Right cardiac atrium (tissue), 5 donors: Measurements from ENCODE around the gene ADD1. TPM values are rescaled to one million over a fixed set of nuclear protein-coding genes. Genes with fewer than 3 reads are reported as not detected.

Experiments
- ATAC-seq, 2 donors: fragments of 200-7000 bp; cut with Tn5 transposase; one replicate each; pipeline versions ENCODE4 v1.8.0 to v1.9.1; 2020; ENCODE audit warnings: moderate library complexity in 2 of 2, mild to moderate bottlenecking in 1 of 2
- DNase-seq, 3 donors: peaks; one replicate each; pipeline ENCODE4 v3.0.0-alpha.2; 2020
- H3K27ac ChIP-seq: one replicate; pipeline ENCODE4 v1.5.1; 2013; ENCODE audit warnings: mild to moderate bottlenecking, low read length, control low read depth, moderate library complexity
- H3K27me3 ChIP-seq: one replicate; pipeline ENCODE4 v1.6.1; 2013; ENCODE audit not compliant: control insufficient read depth, insufficient read depth
- H3K4me1 ChIP-seq: one replicate; pipeline ENCODE4 v1.6.1; 2013; ENCODE audit warnings: low read length; ENCODE audit not compliant: control insufficient read depth, insufficient read depth
- H3K4me3 ChIP-seq: one replicate; pipeline ENCODE4 v1.5.1; 2013; ENCODE audit warnings: low read length, control low read depth
- H3K9me3 ChIP-seq: one replicate; pipeline ENCODE4 v1.6.1; 2013; ENCODE audit warnings: low read length; ENCODE audit not compliant: control insufficient read depth
- WGBS: extraction: QIAGEN DNeasy Blood & Tissue Kit; methylation state at CpG from one replicate; pipeline ENCODE4 v1.1.7; 2013; 5-methylcytosine and 5-hydroxymethylcytosine counted together
- intact Hi-C, 4 donors: fragments of 100-400 bp; cut with DNase I; formaldehyde crosslinking; loops; one replicate each; pipeline versions ENCODE4 v1.11.0 to v1.14.0; 2022 to 2023
- polyA plus RNA-seq: library from polyadenylated mRNA; stranded (reverse); fragments of 200-250 nt; gene quantifications from one replicate; pipeline ENCODE4 v1.2.3, GENCODE V29; 2013
- total RNA-seq, 4 donors: library from RNA; stranded (reverse); fragmentation: NEBNext Ultra II Directional; extraction: Animal tissue kit (Norgen Biotek cat#: 25700); gene quantifications; one replicate each; pipeline ENCODE4 v1.2.1, GENCODE V29; 2021
- donor health status: healthy with polysubstance abuse.
- donor health status: DM: no; HTN: yes; CAD: no.
- donor health status: DM: no; HTN: no; CAD: no.
- donor health status: DM: no; HTN: yes; CAD: no; lungs with severe emphysema.
- donor health status: DM: yes; HTN: yes; CAD: no.

Gene ADD1
- total and polyA plus RNA-seq, 5 donors: 207 to 256 (median 218) TPM

GRCh38 chr4:2964706-2965258, 121.1 kb downstream of the ADD1 start:
- ATAC-seq: no peak
- WGBS: 59% methylated on average over 5 of the region's 5 CpGs
- intact Hi-C loops: no loop called here

GRCh38 chr4:2965262-2965661, 121.6 kb downstream of the ADD1 start:
- no peaks in the 10 kb centered on the region for H3K9me3 ChIP-seq
- H3K27me3 ChIP-seq: no peaks in the 10 kb centered on the region
- ATAC-seq (no peak), DNase-seq (no peak)
- intact Hi-C loops: no loop called here
- no peaks in the 10 kb centered on the region for H3K4me1 ChIP-seq
- 88% methylated on average over 16 of the region's 16 CpGs for WGBS
- H3K4me3 ChIP-seq: no peak overlapping the region
- H3K27ac ChIP-seq: no peak overlapping the region

More at GRCh38 chr4:2964706-2965258, 121.1 kb downstream of the ADD1 start:
- H3K27me3 ChIP-seq: no peaks in the 10 kb centered on the region
- no peak for DNase-seq
- peak overlapping the region; percentile 83 for H3K4me3 ChIP-seq
- H3K9me3 ChIP-seq: no peaks in the 10 kb centered on the region
- no peak overlapping the region for H3K27ac ChIP-seq
- H3K4me1 ChIP-seq: no peaks in the 10 kb centered on the region

- Histone ChIP-seq H3K4me3 (no peak overlapping the region), H3K9me3 (no peaks in the 10 kb centered on the region), H3K27ac (no peak overlapping the region), H3K27me3 (no peaks in the 10 kb centered on the region), H3K4me1 (no peaks in the 10 kb centered on the region)
- 74% methylated on average over 3 of the region's 3 CpGs for WGBS
- intact Hi-C loops: no loop called here
- DNase-seq: no peak
- ATAC-seq: no peak
Measured at GRCh38 chr4:2968381-2968780, 124.7 kb downstream of the ADD1 start.

GRCh38 chr4:2971275-2971674, 127.6 kb downstream of the ADD1 start:
- no peaks in the 10 kb centered on the region for H3K27me3 ChIP-seq
- DNase-seq (no peak), ATAC-seq (no peak)
- no peaks in the 10 kb centered on the region for H3K4me1 ChIP-seq
- WGBS: 86% methylated on average over 3 of the region's 3 CpGs
- intact Hi-C loops: no loop called here
- no peak overlapping the region for H3K27ac ChIP-seq
- H3K4me3 ChIP-seq: no peak overlapping the region
- H3K9me3 ChIP-seq: no peaks in the 10 kb centered on the region

GRCh38 chr4:2977211-2978088, 133.8 kb downstream of the ADD1 start:
- H3K9me3 ChIP-seq: no peaks in the 10 kb centered on the region
- no peak overlapping the region for H3K27ac ChIP-seq
- H3K4me1 ChIP-seq: no peaks in the 10 kb centered on the region
- intact Hi-C loops: no loop called here
- DNase-seq: no peak
- H3K4me3 ChIP-seq: no peak overlapping the region
- ATAC-seq: peak in 1 of 2 donors; percentile 39
- no peaks in the 10 kb centered on the region for H3K27me3 ChIP-seq
- 78% methylated on average over 14 of the region's 14 CpGs for WGBS

Other genes with a start within 250 kb of the ADD1 start
- 10 to 100 TPM; 20.2 to 28.0 (median 24.6) TPM for gene TNIP2, start 87.5 kb upstream of the ADD1 start, total RNA-seq
- 24.9 TPM for gene TNIP2, start 87.5 kb upstream of the ADD1 start, polyA plus RNA-seq
- 10 to 100 TPM; 20.5 to 28.8 (median 26.3) TPM for gene SH3BP2, start 50.8 kb upstream of the ADD1 start, total RNA-seq
- 21.7 TPM for gene SH3BP2, start 50.8 kb upstream of the ADD1 start, polyA plus RNA-seq
- gene NOP14, start 119.6 kb downstream of the ADD1 start, total RNA-seq: 10 to 100 TPM; 15.4 to 19.2 (median 18.4) TPM
- gene NOP14, start 119.6 kb downstream of the ADD1 start, polyA plus RNA-seq: 12.0 TPM
- 10 to 100 TPM; 11.6 to 13.1 (median 12.4) TPM for gene GRK4, start 119.7 kb downstream of the ADD1 start, total RNA-seq
- gene GRK4, start 119.7 kb downstream of the ADD1 start, polyA plus RNA-seq: 8.4 TPM
- gene HTT-AS, start 230.7 kb downstream of the ADD1 start, total RNA-seq: not detected
- not detected for gene HTT-AS, start 230.7 kb downstream of the ADD1 start, polyA plus RNA-seq
- gene HTT, start 230.8 kb downstream of the ADD1 start, total RNA-seq: 10 to 100 TPM; 19.9 to 25.2 (median 23.4) TPM
- 13.0 TPM for gene HTT, start 230.8 kb downstream of the ADD1 start, polyA plus RNA-seq